ENCODE results near the gene CPSF4L.
"Not testable (repeated sequence)": the region's sequence is repeated elsewhere in the genome, so short reads cannot be mapped to it uniquely, and the experiment has no call there.

The CPSF4L gene, protein sequence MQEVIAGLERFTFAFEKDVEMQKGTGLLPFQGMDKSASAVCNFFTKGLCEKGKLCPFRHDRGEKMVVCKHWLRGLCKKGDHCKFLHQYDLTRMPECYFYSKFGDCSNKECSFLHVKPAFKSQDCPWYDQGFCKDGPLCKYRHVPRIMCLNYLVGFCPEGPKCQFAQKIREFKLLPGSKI

DNA sequence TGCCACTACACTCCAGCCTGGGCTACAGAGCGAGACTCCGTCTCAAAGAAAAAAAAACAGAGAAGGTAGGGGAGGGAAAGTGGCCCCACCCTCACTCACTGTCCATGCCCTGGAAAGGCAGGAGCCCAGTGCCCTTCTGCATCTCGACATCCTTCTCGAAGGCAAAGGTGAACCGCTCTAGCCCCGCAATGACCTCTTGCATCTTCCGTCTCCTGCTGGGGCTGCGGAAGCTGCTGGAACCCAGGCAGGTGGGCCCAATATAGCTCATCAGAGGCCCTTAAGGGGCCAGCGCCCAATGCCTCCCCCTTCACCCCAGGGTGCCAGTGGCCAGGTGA lies at the start of gene CPSF4L:
Gene CPSF4L, minus strand, starts transcription at position 264 of the 335 bp plus-strand sequence. Its CDS starts 62 bp downstream, at position 202.
- no peaks in the 10 kb centered on the region for H3K27me3 Mint-ChIP-seq (ENCODE audit: low read depth)
- no peak within 1 kb of the TSS for H3K4me3 Mint-ChIP-seq
- H3K9me3 Mint-ChIP-seq: no peaks in the 10 kb centered on the region
- H3K4me1 Mint-ChIP-seq (ENCODE audit: low read depth): no peaks in the 10 kb centered on the region
- H3K36me3 Mint-ChIP-seq (ENCODE audit: low read depth): no peaks in the 10 kb centered on the region
- H3K27ac Mint-ChIP-seq: no peak within 1 kb of the TSS

DNA sequence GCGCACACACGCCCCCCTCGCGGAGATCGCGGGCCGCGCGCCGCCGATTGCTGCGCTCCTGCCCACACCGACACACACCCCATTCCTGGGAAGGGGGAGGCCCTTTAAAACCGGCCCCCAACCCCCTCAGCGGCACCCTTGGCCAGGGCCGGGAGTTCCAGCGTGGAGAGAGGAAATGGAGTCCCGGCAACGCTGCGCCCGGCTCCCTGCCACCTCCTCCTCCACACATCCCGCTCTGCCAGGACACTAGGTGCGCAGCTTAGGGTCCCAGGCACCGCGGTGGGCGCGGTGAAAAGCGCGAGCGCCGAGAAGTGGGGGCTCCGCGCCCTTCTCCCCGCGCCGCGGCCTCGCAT lies 49.7 kb upstream of the CPSF4L start:
- Mint-ChIP-seq H3K4me3 (peak overlapping the region; percentile 84), H3K27me3 (ENCODE audit: low read depth) (peaks cover 16% of the 10 kb centered on the region), H3K9me3 (no peaks in the 10 kb centered on the region), H3K27ac (no peak overlapping the region), H3K36me3 (ENCODE audit: low read depth) (no peaks in the 10 kb centered on the region), H3K4me1 (ENCODE audit: low read depth) (peaks cover 8% of the 10 kb centered on the region)

DNA sequence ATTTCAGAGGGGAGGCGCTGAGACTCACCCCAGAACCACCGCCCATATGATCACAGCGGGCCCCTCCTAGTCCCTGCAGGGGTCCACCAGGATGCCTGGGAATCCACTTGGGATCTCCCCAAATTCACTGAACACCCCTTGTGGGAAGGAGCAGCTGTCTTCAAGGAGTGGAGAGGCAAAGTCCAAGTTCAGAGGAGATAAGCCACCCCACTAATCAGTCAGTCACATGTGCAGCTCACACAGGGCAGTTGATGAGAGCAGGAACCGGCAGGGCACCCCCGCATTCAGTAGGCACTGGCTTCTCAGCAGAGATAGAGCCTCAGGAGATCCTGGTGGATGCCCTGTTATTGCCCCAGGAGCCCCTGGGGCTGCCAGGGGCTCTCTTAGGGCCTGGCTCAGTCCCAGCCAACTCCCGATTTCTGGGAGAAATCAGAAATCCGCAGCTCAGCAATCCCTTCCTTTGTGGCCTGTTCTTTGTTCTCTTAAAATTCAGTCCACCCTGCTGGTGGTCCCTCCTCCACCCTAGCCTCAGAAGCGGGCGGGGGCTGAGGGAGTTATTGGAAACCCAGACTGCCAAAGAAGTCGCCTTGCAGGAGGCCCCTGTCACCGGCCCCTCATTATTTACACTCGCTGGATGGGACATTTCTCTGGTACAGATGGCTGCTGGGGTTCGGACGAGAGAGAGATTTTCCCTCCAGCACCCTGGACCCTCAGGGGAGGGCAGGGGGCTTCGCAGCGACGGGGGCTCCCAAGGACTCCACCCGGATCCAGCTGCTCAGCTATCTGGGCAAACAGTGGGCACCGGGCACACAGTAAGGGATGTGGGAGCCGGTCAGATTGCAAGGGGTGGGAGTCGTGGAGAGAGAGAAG lies 48.3 kb upstream of the CPSF4L start:
- Mint-ChIP-seq H3K9me3 (no peaks in the 10 kb centered on the region), H3K27me3 (ENCODE audit: low read depth) (peaks cover 16% of the 10 kb centered on the region)

DNA sequence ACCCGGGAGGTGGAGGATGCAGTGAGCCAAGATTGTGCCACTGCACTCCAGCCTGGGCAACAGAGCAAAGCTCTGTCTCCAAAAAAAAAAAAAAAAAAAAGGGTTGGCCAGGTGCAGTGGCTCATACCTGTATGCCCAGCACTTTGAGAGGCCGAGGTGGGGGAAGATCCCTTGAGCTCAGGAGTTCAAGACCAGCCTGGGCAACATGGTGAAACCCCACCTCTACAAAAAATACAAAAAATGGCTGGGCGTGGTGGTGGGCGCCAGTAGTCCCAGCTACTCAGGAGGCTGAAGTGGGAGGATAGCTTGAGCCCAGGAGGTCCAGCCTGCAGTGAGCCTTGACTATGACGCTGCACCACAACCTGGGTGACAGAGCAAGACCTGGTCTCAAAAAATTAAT lies 47.3 kb upstream of the CPSF4L start:
- H3K36me3 Mint-ChIP-seq (ENCODE audit: low read depth); H3K4me1 Mint-ChIP-seq (ENCODE audit: low read depth); H3K9me3 Mint-ChIP-seq; H3K4me3 Mint-ChIP-seq; H3K27ac Mint-ChIP-seq: not testable (repeated sequence)
- peaks cover 16% of the 10 kb centered on the region for H3K27me3 Mint-ChIP-seq (ENCODE audit: low read depth)

More for the DNA sequence above, 48.3 kb upstream of the CPSF4L start:
- Mint-ChIP-seq H3K27ac (peak overlapping the region; percentile 20), H3K4me3 (peak overlapping the region; percentile 84), H3K4me1 (ENCODE audit: low read depth) (peaks cover 8% of the 10 kb centered on the region), H3K36me3 (ENCODE audit: low read depth) (no peaks in the 10 kb centered on the region)

DNA sequence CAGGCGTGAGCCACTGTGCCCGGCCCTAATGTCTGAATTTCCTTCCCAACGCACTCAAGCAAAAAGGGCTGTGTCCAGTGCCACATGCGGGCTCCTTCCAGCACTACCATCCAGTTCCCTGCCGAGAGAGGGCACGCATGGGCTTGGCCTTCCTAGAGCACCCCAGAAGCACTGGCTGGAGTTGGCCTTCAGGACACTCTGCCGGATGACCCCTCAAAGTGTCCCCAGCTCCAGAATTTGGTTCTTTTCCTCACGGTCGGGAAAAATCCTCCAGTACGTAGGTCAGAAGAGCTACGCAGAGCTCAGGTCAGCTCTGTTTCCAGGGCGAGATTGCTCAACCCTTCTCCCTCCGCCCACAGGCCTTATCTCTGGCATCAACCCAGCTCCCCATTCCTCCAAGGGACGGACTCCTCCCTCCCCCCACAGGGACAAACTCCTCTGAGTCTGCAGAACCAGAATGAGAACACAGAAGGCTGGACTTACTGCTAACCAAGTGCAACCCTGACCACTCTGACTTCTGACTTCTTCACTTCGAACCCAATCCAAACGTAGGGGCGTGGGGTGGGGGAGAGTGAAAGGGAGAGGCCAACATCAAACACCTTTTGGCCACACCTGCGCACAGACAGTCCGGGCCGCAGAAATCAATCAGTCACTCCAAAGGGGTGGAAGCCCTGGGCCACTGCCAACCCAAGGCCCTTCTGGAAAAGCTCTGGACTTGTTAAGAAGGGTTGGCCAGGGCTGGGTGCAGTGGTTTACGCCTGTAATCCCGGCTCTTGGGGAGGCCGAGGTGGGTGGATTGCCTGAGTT lies 46.5 kb upstream of the CPSF4L start:
- Mint-ChIP-seq H3K27me3 (ENCODE audit: low read depth) (peaks cover 12% of the 10 kb centered on the region), H3K36me3 (ENCODE audit: low read depth) (no peaks in the 10 kb centered on the region), H3K9me3 (no peaks in the 10 kb centered on the region), H3K4me1 (ENCODE audit: low read depth) (peaks cover 8% of the 10 kb centered on the region), H3K27ac (no peak overlapping the region), H3K4me3 (no peak overlapping the region)

DNA sequence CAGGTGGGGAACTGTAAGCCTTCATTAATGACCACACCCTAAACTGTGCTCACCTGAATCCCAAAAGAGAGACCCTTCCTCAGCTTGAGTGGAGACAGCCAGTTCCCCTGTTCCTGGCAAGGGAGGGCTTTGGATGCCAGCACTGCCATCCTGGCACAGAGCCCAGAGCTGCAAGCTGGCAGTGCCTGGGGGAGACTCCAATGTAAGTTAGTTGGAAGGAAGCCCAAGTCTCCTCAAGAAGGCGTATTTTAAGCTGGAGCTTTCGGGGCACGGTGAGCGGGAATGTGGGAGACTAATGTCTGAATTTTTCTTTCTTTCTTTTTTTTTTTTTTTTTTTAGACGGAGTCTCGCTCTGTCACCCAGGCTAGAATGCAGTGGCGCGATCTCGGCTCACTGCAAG lies 45.5 kb upstream of the CPSF4L start:
- peaks cover 12% of the 10 kb centered on the region for H3K27me3 Mint-ChIP-seq (ENCODE audit: low read depth)
- H3K4me1 Mint-ChIP-seq (ENCODE audit: low read depth): peaks cover 8% of the 10 kb centered on the region
- no peak overlapping the region for H3K4me3 Mint-ChIP-seq
- H3K36me3 Mint-ChIP-seq (ENCODE audit: low read depth): no peaks in the 10 kb centered on the region
- no peak overlapping the region for H3K27ac Mint-ChIP-seq
- no peaks in the 10 kb centered on the region for H3K9me3 Mint-ChIP-seq

DNA sequence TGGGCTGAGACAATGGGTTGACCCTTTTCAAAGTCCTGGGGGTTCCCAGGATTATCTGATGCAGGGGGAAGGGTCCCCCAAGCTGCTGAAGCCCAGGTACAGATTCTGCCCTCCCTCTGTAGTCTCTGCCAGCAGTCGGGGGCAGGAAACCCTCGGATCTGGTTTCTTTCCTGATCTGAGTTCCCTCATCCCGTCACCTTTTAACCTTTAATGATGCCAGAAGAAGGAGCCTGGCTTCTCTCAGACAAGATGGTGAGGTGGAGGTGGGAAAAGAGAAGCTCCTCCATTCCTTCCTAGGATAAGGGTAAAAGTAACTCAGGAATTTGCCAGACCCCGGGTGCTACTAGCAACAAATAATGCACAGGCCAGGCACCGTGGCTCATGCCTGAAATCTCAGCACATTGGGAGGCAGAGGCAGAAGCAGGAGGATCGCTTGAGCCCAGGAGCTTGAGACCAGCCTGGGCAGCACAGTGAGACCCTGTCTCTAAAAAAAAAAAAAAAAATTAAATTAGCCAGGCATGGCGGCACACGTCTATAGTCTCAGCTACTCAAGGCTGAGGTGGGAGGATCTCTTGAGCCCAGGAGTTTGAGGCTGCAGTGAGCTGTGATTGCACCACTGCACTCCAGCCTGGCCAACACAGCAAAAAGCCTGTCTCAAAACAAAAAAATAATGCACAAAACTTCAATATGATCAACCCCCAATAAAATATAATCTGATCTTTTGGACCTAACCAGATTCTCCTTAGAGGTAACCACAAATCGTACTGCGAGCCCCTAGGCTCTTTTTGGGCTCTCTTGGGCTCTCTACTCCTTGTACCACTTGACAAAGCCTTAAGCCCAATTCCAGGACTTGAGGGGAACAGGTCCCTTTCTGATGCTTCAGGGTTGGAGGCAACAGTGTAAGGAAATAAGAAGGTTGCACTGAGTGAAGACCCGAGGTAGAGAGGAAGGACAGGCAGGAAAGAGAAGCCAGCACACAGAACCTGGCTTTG lies 44.5 kb upstream of the CPSF4L start:
- H3K27ac Mint-ChIP-seq: no peak overlapping the region
- H3K27me3 Mint-ChIP-seq (ENCODE audit: low read depth): peaks cover 12% of the 10 kb centered on the region
- no peak overlapping the region for H3K4me3 Mint-ChIP-seq
- H3K9me3 Mint-ChIP-seq: no peaks in the 10 kb centered on the region
- H3K36me3 Mint-ChIP-seq (ENCODE audit: low read depth): no peaks in the 10 kb centered on the region
- peaks cover 6% of the 10 kb centered on the region for H3K4me1 Mint-ChIP-seq (ENCODE audit: low read depth)

DNA sequence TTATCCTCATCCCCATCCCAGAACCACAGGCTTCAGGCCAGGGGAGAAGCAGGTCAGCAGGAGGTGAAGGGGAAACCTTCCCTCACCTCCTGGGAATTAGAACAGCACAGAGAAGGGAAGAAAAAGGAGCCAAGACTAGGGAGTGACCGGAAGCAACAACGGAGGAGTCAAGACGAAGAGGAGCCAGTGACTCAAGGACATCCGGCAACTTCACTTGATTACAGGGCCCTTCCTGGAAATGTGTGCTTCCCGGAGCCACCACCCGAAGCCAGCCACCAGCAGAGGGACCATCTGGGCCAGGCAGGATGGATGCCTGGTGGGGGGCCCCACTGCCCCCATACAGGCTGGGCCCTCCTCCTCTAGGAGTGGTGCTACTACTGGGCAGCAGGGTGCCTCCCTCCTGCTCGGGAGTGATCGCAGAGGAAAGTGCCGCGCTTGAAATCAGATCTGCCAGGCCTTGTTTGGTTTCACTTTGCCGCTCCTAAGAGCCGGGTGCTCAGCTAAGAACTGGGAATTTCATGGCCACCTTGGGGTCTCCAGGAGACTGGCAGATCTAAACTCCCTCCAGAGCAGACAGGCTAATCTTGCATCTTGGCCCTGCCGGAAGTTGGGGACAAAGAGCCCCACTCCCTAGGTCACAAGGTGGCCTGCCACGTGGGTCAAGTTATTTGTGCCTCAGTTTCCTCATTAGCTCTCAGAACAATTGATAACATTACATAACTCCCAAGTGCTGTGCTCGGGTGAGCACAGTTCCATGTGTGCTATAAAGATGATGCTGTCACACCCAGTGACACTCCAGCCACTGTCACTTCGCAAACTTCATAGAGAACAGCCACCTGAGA lies 43.5 kb upstream of the CPSF4L start:
- H3K4me3 Mint-ChIP-seq: peak overlapping the region; percentile 17
- H3K27ac Mint-ChIP-seq: no peak overlapping the region
- no peaks in the 10 kb centered on the region for H3K36me3 Mint-ChIP-seq (ENCODE audit: low read depth)
- H3K27me3 Mint-ChIP-seq (ENCODE audit: low read depth): peaks cover 8% of the 10 kb centered on the region
- H3K9me3 Mint-ChIP-seq: no peaks in the 10 kb centered on the region
- H3K4me1 Mint-ChIP-seq (ENCODE audit: low read depth): peaks cover 2% of the 10 kb centered on the region

DNA sequence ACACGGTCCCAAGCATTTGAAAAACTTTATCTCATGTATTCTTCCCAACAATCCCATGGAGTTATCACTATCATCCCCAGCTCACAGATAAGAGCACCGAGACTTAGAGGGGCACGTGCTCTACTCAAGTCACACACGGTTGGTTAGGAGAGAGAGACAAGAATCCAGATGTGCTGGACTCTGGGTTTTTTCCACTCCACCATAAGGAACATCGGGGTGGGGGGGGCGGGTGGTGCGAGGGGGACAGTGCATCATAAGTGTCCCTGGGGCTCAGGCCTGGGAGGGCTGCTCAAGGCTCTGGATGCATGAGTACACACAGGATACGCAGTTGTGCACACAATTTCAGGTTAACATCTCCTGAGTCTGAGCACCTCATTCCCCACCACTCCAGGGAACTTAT lies 42.8 kb upstream of the CPSF4L start:
- no peak overlapping the region for H3K4me3 Mint-ChIP-seq
- H3K27ac Mint-ChIP-seq: no peak overlapping the region
- peaks cover 3% of the 10 kb centered on the region for H3K27me3 Mint-ChIP-seq (ENCODE audit: low read depth)
- no peaks in the 10 kb centered on the region for H3K4me1 Mint-ChIP-seq (ENCODE audit: low read depth)
- H3K36me3 Mint-ChIP-seq (ENCODE audit: low read depth): no peaks in the 10 kb centered on the region
- no peaks in the 10 kb centered on the region for H3K9me3 Mint-ChIP-seq

DNA sequence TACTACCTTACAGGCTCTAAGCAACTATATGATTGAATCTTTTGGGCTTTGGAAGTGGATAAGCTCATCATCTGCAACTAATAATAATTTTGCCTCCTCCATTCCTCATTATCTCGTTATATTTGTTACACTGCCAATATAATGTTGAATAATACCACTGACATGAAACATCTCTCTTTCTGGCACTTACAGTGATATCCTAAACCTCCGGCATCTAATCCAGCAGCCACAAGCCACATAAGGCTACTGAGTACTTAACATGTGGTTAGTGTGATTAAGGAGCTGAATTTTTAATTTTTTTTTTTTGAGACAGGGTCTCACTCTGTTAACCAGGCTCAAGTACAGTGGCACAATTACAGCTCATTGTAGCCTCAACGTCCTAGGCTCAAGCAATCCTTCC lies 40.5 kb upstream of the CPSF4L start:
- Mint-ChIP-seq H3K4me3 (no peak overlapping the region), H3K4me1 (ENCODE audit: low read depth) (peaks cover 3% of the 10 kb centered on the region), H3K27me3 (ENCODE audit: low read depth) (peaks cover 7% of the 10 kb centered on the region), H3K9me3 (no peaks in the 10 kb centered on the region), H3K36me3 (ENCODE audit: low read depth) (no peaks in the 10 kb centered on the region), H3K27ac (no peak overlapping the region)

DNA sequence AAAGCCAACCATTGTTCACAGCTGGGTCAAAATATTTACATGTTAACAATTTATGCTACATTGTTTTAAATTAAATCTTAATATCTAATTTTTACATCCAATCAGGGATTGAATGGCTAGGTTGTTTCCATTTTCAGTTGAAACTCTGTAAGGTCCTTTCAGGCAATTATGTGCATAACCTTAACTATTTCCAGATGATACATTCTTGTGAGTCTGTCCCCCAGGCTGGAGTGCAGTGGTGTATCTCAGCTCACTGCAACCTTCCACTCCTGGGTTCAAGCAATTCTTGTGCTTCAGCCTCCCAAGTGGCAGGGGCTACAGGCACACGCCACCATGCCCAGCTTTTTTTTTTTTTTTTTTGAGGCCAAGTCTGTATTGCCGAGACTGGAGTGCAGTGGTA lies 39.7 kb upstream of the CPSF4L start:
- no peak overlapping the region for H3K27ac Mint-ChIP-seq
- H3K36me3 Mint-ChIP-seq (ENCODE audit: low read depth): no peaks in the 10 kb centered on the region
- peaks cover 7% of the 10 kb centered on the region for H3K27me3 Mint-ChIP-seq (ENCODE audit: low read depth)
- no peak overlapping the region for H3K4me3 Mint-ChIP-seq
- H3K9me3 Mint-ChIP-seq: no peaks in the 10 kb centered on the region
- peaks cover 3% of the 10 kb centered on the region for H3K4me1 Mint-ChIP-seq (ENCODE audit: low read depth)

DNA sequence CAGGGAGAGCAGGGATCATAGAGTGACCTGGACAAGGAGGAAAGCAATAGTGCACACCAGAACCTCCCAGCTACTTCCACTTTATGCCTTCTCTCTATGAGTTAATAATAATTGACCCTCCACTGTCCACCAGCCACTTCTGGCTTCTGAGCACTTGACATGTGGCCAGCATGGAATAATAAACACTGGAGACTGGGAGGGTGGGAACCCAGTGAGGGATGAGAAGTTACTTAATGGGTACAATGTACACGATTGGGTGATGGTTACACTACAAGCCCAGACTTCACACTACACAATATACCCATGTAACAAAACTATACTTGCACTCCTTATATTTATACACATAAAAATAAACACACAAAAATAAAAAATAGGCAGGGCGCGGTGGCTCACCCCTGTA lies 38.7 kb upstream of the CPSF4L start:
- Mint-ChIP-seq H3K4me1 (ENCODE audit: low read depth) (peaks cover 3% of the 10 kb centered on the region), H3K9me3 (no peaks in the 10 kb centered on the region), H3K36me3 (ENCODE audit: low read depth) (no peaks in the 10 kb centered on the region), H3K4me3 (no peak overlapping the region), H3K27me3 (ENCODE audit: low read depth) (peaks cover 7% of the 10 kb centered on the region), H3K27ac (no peak overlapping the region)

Data from T-helper 1 cell treated with Interleukin-12 subunit alpha and Interleukin-12 subunit beta and Interleukin-4 antibody, amounts not matched to agents 30 μg/mL and 1 μg/mL, for 36 hours (primary cell).